GM12891 (cell line): ENCODE data around the gene CDHR3.

ENCODE experiments used
- POLR2A ChIP-seq: IDR thresholded peaks from 2 replicates; pipeline ENCODE4 v1.6.1; 2011; ENCODE audit warnings: low read depth, low read length, control low read depth
- POLR2AphosphoS5 ChIP-seq: IDR thresholded peaks from 2 replicates; pipeline ENCODE4 v1.6.1; 2011; ENCODE audit warnings: low read depth, low read length, control low read depth
- POU2F2 ChIP-seq: IDR thresholded peaks from 2 replicates; pipeline ENCODE4 v1.6.1; 2011; ENCODE audit warnings: low read depth, mild to moderate bottlenecking, control low read depth, low read length, moderate library complexity
- TAF1 ChIP-seq: IDR thresholded peaks from 2 replicates; pipeline ENCODE4 v1.6.1; 2011; ENCODE audit warnings: low read depth, low read length, control low read depth

GRCh38 chr7:106069471-106070200 is 106.6 kb downstream of the CDHR3 start:
- no peak for TF ChIP-seq POLR2A
- TF ChIP-seq TAF1 = no peak
- no peak for TF ChIP-seq POLR2AphosphoS5
- TF ChIP-seq POU2F2 = no peak
